K562 (cell line): Measurements from ENCODE around the gene MYO7A. TPM values are rescaled to one million over a fixed set of nuclear protein-coding genes. Genes with fewer than 3 reads are reported as not detected.

ENCODE experiments used
- ATAC-seq: fragments of 200-7000 bp; cut with Tn5 transposase; 3 replicates; pipeline ENCODE4 v1.9.1; 2020; ENCODE audit warnings: moderate library complexity
- BruUV-seq: library from RNA; stranded (reverse); fragments of 400-500 nt; replicated peaks from 2 replicates; lab custom pipeline; 2021; lab: Mats Ljungman, UMichigan
- CTCF ChIA-PET: fragments of 300-600 bp; formaldehyde crosslinking; extraction: SDS; loops from one replicate; lab custom pipeline; 2021; ENCODE audit warnings: low intra/inter-chr PET ratio; lab: Yijun Ruan, JAX
- POLR2A ChIA-PET: fragments of 300-600, 350-650 bp; sonication (Branson Sonifier 250); formaldehyde crosslinking; extraction: SDS; loops from one replicate; lab custom pipeline; 2021; ENCODE audit warnings: antibody characterized with exemption, inconsistent platforms; lab: Yijun Ruan, JAX
- DNase-seq, 4 experiments: peaks; one replicate each; pipeline versions ENCODE4 v3.0.0 to v3.0.0-alpha.2; 2011 to 2018; ENCODE audit warnings: low spot score in 3 of 4, mixed read lengths in 3 of 4; ENCODE audit errors: extremely low read depth in 1 of 4
- FAIRE-seq: peaks from 2 replicates; lab custom pipeline; 2011; peaks lifted over from hg19 to GRCh38; lab: Jason Lieb, UNC
- H2AFZ ChIP-seq: 2 replicates; pipeline ENCODE4 v1.6.0; 2011; ENCODE audit warnings: low read depth, low read length, control low read depth, inconsistent platforms
- H3K27ac ChIP-seq: fragments of 200-600 bp; 3 replicates; pipeline ENCODE4 v1.8.0; 2011; ENCODE audit warnings: low read depth, mild to moderate bottlenecking, control low read depth, inconsistent platforms, low read length, moderate library complexity, mixed read lengths; ENCODE audit errors: extremely low read depth
- H3K27me3 ChIP-seq, 2 experiments: fragments of 300-600 bp in 1 of 2; 2 replicates in 1 of 2; 3 replicates in 1 of 2; pipeline versions ENCODE4 v1.6.0 to v1.8.0; 2011; ENCODE audit warnings: inconsistent platforms in 2 of 2, low read length in 2 of 2, mild to moderate bottlenecking in 1 of 2, mixed read lengths in 1 of 2, moderate library complexity in 1 of 2; ENCODE audit not compliant: control insufficient read depth in 2 of 2, insufficient read depth in 2 of 2
- H3K36me3 ChIP-seq: fragments of 300-600 bp; 3 replicates; pipeline ENCODE4 v1.8.0; 2011; ENCODE audit warnings: mild to moderate bottlenecking, low read length, inconsistent platforms; ENCODE audit not compliant: control insufficient read depth, insufficient read depth
- H3K4me1 ChIP-seq, 2 experiments: fragments of 200-600 bp in 1 of 2; replicated peaks in 1 of 2; 2 replicates in 1 of 2; 3 replicates in 1 of 2; pipeline versions ENCODE4 v1.5.1 to v1.8.0; 2011; ENCODE audit warnings: inconsistent platforms in 2 of 2, low read length in 2 of 2, mild to moderate bottlenecking in 1 of 2, mixed read lengths in 1 of 2, moderate library complexity in 1 of 2; ENCODE audit not compliant: control insufficient read depth in 2 of 2, insufficient read depth in 2 of 2
- H3K4me2 ChIP-seq: 2 replicates; pipeline ENCODE4 v1.6.1; 2011; ENCODE audit warnings: low read length, control low read depth, inconsistent platforms, mixed read lengths; ENCODE audit not compliant: insufficient read depth
- H3K4me3 ChIP-seq: fragments of 200-600 bp; sonication (generic), shearing (Covaris generic); 2 replicates; pipeline ENCODE4 v1.5.1; 2016; ENCODE audit warnings: control low read depth, inconsistent platforms
- H3K79me2 ChIP-seq: fragments of 200-600 bp; 3 replicates; pipeline ENCODE4 v1.8.0; 2011; ENCODE audit warnings: low read length, inconsistent platforms; ENCODE audit not compliant: control insufficient read depth, insufficient read depth
- H3K9ac ChIP-seq, 2 experiments: 2 replicates each; pipeline versions ENCODE4 v1.6.0 to v1.6.1; 2011; ENCODE audit warnings: low read depth in 2 of 2, low read length in 2 of 2, control low read depth in 1 of 2, inconsistent platforms in 1 of 2, mild to moderate bottlenecking in 1 of 2, mixed read lengths in 1 of 2; ENCODE audit not compliant: insufficient read depth in 1 of 2
- H3K9me1 ChIP-seq: one replicate; pipeline ENCODE4 v1.6.0; 2011; ENCODE audit warnings: inconsistent platforms, mild to moderate bottlenecking, low read length, moderate library complexity; ENCODE audit not compliant: control insufficient read depth, insufficient read depth
- H3K9me3 ChIP-seq: replicated peaks from 2 replicates; pipeline ENCODE4 v1.5.1; 2011; ENCODE audit warnings: low read depth, low read length, inconsistent platforms; ENCODE audit not compliant: control insufficient read depth, insufficient read depth
- H4K20me1 ChIP-seq: replicated peaks from 2 replicates; pipeline ENCODE4 v1.6.1; 2011; ENCODE audit warnings: low read length, inconsistent platforms, mixed read lengths; ENCODE audit not compliant: control insufficient read depth, insufficient read depth
- HDAC2 ChIP-seq: fragments of 450-650 bp; IDR thresholded peaks from 2 replicates; pipeline ENCODE4 v1.6.1; 2016; ENCODE audit warnings: mild to moderate bottlenecking
- HIVEP1 ChIP-seq: fragments of 250-450 bp; sonication (Bioruptor Pico); IDR thresholded peaks from 2 replicates; pipeline ENCODE4 v1.4.0; 2020; ENCODE audit warnings: mild to moderate bottlenecking
- HLTF ChIP-seq: fragments of 450-650 bp; IDR thresholded peaks from 2 replicates; pipeline ENCODE4 v1.6.1; 2016
- HOXB6 ChIP-seq: fragments of 250-450 bp; sonication (Bioruptor Pico); IDR thresholded peaks from 2 replicates; pipeline ENCODE4 v1.5.1; 2022; ENCODE audit warnings: mild to moderate bottlenecking, borderline replicate concordance
- SMAD1 ChIP-seq: fragments of 150-350 bp; IDR thresholded peaks from 2 replicates; pipeline ENCODE4 v1.6.1; 2014; ENCODE audit warnings: low read length, low read depth; ENCODE audit not compliant: partially characterized antibody
- TBP ChIP-seq: optimal IDR thresholded peaks from 2 replicates; pipeline ENCODE3; 2011; ENCODE audit warnings: low read depth, low read length, improper control_type of control experiment
- TFE3 ChIP-seq: fragments of 450-650 bp; formaldehyde crosslinking; IDR thresholded peaks from 2 replicates; pipeline ENCODE4 v1.4.0; 2020; ENCODE audit warnings: mild to moderate bottlenecking, mixed read lengths
- YY1 ChIP-seq, 3 experiments: IDR thresholded peaks; 2 replicates each; pipeline ENCODE4 v1.6.1; 2011; ENCODE audit warnings: low read length in 2 of 3, mild to moderate bottlenecking in 2 of 3, moderate library complexity in 2 of 3, borderline replicate concordance in 1 of 3, control low read depth in 1 of 3, low read depth in 1 of 3; ENCODE audit not compliant: insufficient read depth in 3 of 3, insufficient replicate concordance in 2 of 3, control insufficient read depth in 1 of 3, insufficient read length in 1 of 3; ENCODE audit errors: extremely low read depth in 1 of 3
- ZNF263 ChIP-seq: sonication (generic); formaldehyde crosslinking; IDR thresholded peaks from 2 replicates; pipeline ENCODE4 v1.8.0; 2022; ENCODE audit warnings: mild to moderate bottlenecking, missing genetic modification reagents, borderline replicate concordance
- WGBS: fragments of 100-300 bp; shearing (Covaris generic); methylation state at CpG from one replicate; pipeline ENCODE4 v1.1.6; 2016; ENCODE audit warnings: low coverage, mixed read lengths; ENCODE audit not compliant: insufficient coverage; ENCODE audit errors: missing lambda C conversion rate; 5-methylcytosine and 5-hydroxymethylcytosine counted together
- in situ Hi-C: fragments of 300-500 bp; cut with MboI; formaldehyde crosslinking; loops from 4 replicates; pipeline ENCODE4 v1.15.0; 2018; ENCODE audit warnings: inconsistent platforms, mixed read lengths
- intact Hi-C: fragments of 100-400 bp; cut with micrococcal nuclease; formaldehyde crosslinking; loops from 2 replicates; pipeline ENCODE4 v1.14.2; 2022
- polyA plus RNA-seq, 8 experiments: library from polyadenylated mRNA; depleted of rRNA in 4 of 8; stranded (reverse) in 5 of 8; unstranded in 3 of 8; fragments of >200 nt; fragmentation: Nextera tagmentation in 2 of 8; fragmentation: Illumina TruSeq in 1 of 8; extraction: Ambion mirVana in 2 of 8; extraction: Trizol in 1 of 8; gene quantifications; 2 replicates each; pipeline versions ENCODE4 v1.2.1 to v1.2.3, GENCODE V29; 2011 to 2014; ENCODE audit warnings: inconsistent platforms in 1 of 8, missing spikeins in 1 of 8
- total RNA-seq, 7 experiments: library from RNA; depleted of rRNA in 6 of 7; stranded (reverse); fragments of >200 nt in 6 of 7; fragmentation: Illumina TruSeq in 2 of 7; extraction: Trizol in 2 of 7; gene quantifications; 2 replicates each; pipeline versions ENCODE4 v1.2.1 to v1.2.3, GENCODE V29; 2011 to 2021; ENCODE audit warnings: low replicate concordance in 1 of 7
- TF ChIP-seq, protein P1 (sequence below): fragments of 250-450 bp; sonication (Bioruptor Pico); IDR thresholded peaks from 2 replicates; pipeline ENCODE4 v1.4.0; 2020; ENCODE audit warnings: mild to moderate bottlenecking
- TF ChIP-seq, protein P2 (sequence below): sonication (generic); formaldehyde crosslinking; IDR thresholded peaks from 2 replicates; pipeline ENCODE4 v1.5.0; 2020; ENCODE audit warnings: missing genetic modification reagents

The MYO7A gene
- total and polyA plus RNA-seq, 9 of the 15 experiments (the other 6 are each of a cell fraction or from before 2014, with no cell fraction given) = 0.01 to 0.11 (median 0.07) TPM; not detected in 1

DNA sequence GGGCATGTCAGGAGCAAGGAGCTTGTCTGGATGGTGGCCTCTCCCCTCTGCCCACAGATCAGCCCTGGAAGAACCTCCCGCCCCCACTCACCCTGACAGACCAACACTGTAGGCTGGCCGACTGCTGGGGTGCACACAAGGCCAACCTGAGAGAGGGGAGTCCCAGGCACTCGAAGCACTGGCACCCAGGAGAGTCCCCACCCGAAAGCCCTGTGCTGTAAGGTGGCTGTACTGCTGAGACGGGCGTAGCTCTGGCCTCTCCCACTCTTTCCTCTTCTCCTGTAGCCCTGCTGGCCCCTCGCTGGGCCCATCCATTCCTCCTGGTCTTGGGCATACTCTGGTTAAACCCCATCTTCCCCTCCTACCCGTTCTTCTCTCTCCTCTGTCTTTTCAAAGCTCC is 39.7 kb downstream of the MYO7A start:
- DNase-seq = no peak
- ATAC-seq = no peak
- H3K36me3 ChIP-seq = no peaks in the 10 kb centered on the region
- H4K20me1 ChIP-seq = 0 out of 2 replicates have a peak, but pooled peaks cover 3% of the 10 kb centered on the region
- no peak overlapping the region for H3K4me2 ChIP-seq
- no peaks in the 10 kb centered on the region for H3K9me3 ChIP-seq
- ChIA-PET CTCF (no interaction called here), POLR2A (interaction anchor here (0.9 kb wide), 1 partner anchor 8 kb away, joined by 3 read pairs; no protein-coding TSS in a partner anchor)
- no peak overlapping the region for H3K9ac ChIP-seq
- H3K4me1 ChIP-seq = peaks cover 6 to 13% of the 10 kb centered on the region in 2 experiments; a peak in 4 of 5 replicates
- TF ChIP-seq, protein P1, sequence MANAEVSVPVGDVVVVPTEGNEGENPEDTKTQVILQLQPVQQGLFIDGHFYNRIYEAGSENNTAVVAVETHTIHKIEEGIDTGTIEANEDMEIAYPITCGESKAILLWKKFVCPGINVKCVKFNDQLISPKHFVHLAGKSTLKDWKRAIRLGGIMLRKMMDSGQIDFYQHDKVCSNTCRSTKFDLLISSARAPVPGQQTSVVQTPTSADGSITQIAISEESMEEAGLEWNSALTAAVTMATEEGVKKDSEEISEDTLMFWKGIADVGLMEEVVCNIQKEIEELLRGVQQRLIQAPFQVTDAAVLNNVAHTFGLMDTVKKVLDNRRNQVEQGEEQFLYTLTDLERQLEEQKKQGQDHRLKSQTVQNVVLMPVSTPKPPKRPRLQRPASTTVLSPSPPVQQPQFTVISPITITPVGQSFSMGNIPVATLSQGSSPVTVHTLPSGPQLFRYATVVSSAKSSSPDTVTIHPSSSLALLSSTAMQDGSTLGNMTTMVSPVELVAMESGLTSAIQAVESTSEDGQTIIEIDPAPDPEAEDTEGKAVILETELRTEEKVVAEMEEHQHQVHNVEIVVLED = no peak
- no peak for TF ChIP-seq HOXB6 (CRISPR knock-in tag)
- TF ChIP-seq TBP = no peak
- no peaks in the 10 kb centered on the region for H3K79me2 ChIP-seq
- no peak overlapping the region for H3K27ac ChIP-seq
- 1% methylated on average over 8 of the region's 8 CpGs for WGBS
- H2AFZ ChIP-seq = no peak overlapping the region
- peaks cover 3% of the 10 kb centered on the region for H3K9me1 ChIP-seq
- BruUV-seq = no TSS peak
- in situ Hi-C loops = no loop called here
- no peak overlapping the region for H3K4me3 ChIP-seq
- intact Hi-C loops = no loop called here
- FAIRE-seq = no peak
- H3K27me3 ChIP-seq = peaks cover 3 to 43% of the 10 kb centered on the region in 2 experiments; a peak in 4 of 5 replicates

DNA sequence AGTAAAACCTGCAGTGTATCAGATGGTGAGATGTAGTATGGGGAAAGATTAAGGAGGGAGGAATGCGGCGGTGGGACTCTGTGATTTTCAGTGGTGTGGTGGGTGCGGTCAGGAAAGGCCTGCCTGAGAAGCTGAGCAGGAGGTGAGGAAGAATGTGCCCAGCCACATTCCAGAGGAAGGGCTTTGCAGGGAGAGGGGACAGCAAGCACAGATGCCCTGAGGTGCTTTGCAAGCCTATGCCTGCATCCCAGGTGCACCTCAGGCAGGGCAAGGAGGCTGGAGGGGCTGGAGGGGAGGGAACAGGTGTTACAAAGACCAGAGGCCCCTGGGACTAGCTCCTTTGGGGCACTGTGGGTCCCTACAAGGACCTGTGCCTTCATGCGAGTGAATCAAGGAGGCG is 42.1 kb downstream of the MYO7A start:
- FAIRE-seq = no peak
- ChIA-PET CTCF (no interaction called here), POLR2A (interaction anchor here (0.6 to 0.7 kb wide), 2 partner anchors 15 to 27 kb away, joined by 3 to 5 read pairs; no protein-coding TSS in a partner anchor)
- no TSS peak for BruUV-seq
- H4K20me1 ChIP-seq = 0 out of 2 replicates have a peak, but pooled peaks cover 3% of the 10 kb centered on the region
- no peaks in the 10 kb centered on the region for H3K36me3 ChIP-seq
- DNase-seq = no peak
- H3K27ac ChIP-seq = no peak overlapping the region
- no peak overlapping the region for H3K9ac ChIP-seq
- no peaks in the 10 kb centered on the region for H3K79me2 ChIP-seq
- H3K4me1 ChIP-seq = peaks cover 6 to 13% of the 10 kb centered on the region in 2 experiments; a peak in 4 of 5 replicates
- in situ Hi-C loops = no loop called here
- peaks cover 3 to 46% of the 10 kb centered on the region in 2 experiments; a peak in 3 of 5 replicates for H3K27me3 ChIP-seq
- ATAC-seq = no peak
- 26% methylated on average over 3 of the region's 5 CpGs for WGBS
- no peak overlapping the region for H3K4me3 ChIP-seq
- no peak overlapping the region for H2AFZ ChIP-seq
- peaks cover 3% of the 10 kb centered on the region for H3K9me1 ChIP-seq
- intact Hi-C loops = no loop called here
- H3K9me3 ChIP-seq = no peaks in the 10 kb centered on the region
- no peak overlapping the region for H3K4me2 ChIP-seq
- no peak for TF ChIP-seq HIVEP1 (CRISPR knock-in tag)
- no peak for TF ChIP-seq HDAC2
- TF ChIP-seq TFE3 = no peak
- TF ChIP-seq, protein P2, sequence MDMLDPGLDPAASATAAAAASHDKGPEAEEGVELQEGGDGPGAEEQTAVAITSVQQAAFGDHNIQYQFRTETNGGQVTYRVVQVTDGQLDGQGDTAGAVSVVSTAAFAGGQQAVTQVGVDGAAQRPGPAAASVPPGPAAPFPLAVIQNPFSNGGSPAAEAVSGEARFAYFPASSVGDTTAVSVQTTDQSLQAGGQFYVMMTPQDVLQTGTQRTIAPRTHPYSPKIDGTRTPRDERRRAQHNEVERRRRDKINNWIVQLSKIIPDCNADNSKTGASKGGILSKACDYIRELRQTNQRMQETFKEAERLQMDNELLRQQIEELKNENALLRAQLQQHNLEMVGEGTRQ (CRISPR knock-in tag) = no peak
- no peak for TF ChIP-seq HLTF
- TF ChIP-seq ZNF263 = no peak
- TF ChIP-seq YY1 (IDR thresholded peaks at IDR 0.05; ENCODE audit: borderline replicate concordance in 1 of 3, control insufficient read depth in 1 of 3, extremely low read depth in 1 of 3, insufficient read depth in 3 of 3, insufficient read length in 1 of 3, insufficient replicate concordance in 2 of 3, low read depth in 1 of 3, low read length in 2 of 3) = no peak
- TF ChIP-seq SMAD1 = no peak
